Aorta (tissue), 5 donors: ENCODE data around the gene WNK1. TPM values are rescaled to one million over a fixed set of nuclear protein-coding genes. Genes with fewer than 3 reads are reported as not detected.
A peak's percentile ranks its signal among the peaks of the same experiment; 100 is the strongest.

Source experiments
- ATAC-seq: fragments of 200-7000 bp; cut with Tn5 transposase; one replicate; pipeline ENCODE4 v1.9.1; 2022; ENCODE audit warnings: moderate library complexity; ENCODE audit not compliant: low FRiP score
- DNase-seq, 2 donors: peaks; one replicate each; pipeline ENCODE4 v3.0.0-alpha.2; 2020
- H3K27ac ChIP-seq, 2 donors: one replicate each; pipeline ENCODE4 v1.5.1; 2013; ENCODE audit warnings: low read length in 2 of 2, mild to moderate bottlenecking in 2 of 2, moderate library complexity in 2 of 2, control low read depth in 1 of 2, inconsistent platforms in 1 of 2, low read depth in 1 of 2
- H3K27me3 ChIP-seq, 2 donors: one replicate each; pipeline ENCODE4 v1.6.1; 2013; ENCODE audit warnings: control low read depth in 1 of 2, low read length in 1 of 2, mild to moderate bottlenecking in 1 of 2, moderate library complexity in 1 of 2; ENCODE audit not compliant: insufficient read depth in 2 of 2, control insufficient read depth in 1 of 2
- H3K36me3 ChIP-seq, 2 donors: one replicate each; pipeline ENCODE4 v1.6.1; 2013; ENCODE audit warnings: control low read depth in 1 of 2, low read length in 1 of 2, mild to moderate bottlenecking in 1 of 2; ENCODE audit not compliant: insufficient read depth in 2 of 2, control insufficient read depth in 1 of 2
- H3K4me1 ChIP-seq, 2 donors: one replicate each; pipeline ENCODE4 v1.6.1; 2013; ENCODE audit warnings: low read length in 2 of 2, control low read depth in 1 of 2, mild to moderate bottlenecking in 1 of 2, moderate library complexity in 1 of 2; ENCODE audit not compliant: insufficient read depth in 2 of 2, control insufficient read depth in 1 of 2
- H3K4me3 ChIP-seq, 2 donors: one replicate each; pipeline ENCODE4 v1.5.1; 2013; ENCODE audit warnings: low read length in 2 of 2, control low read depth in 1 of 2, mild to moderate bottlenecking in 1 of 2
- H3K9me3 ChIP-seq: one replicate; pipeline ENCODE4 v1.6.1; 2013; ENCODE audit warnings: mild to moderate bottlenecking, low read length; ENCODE audit not compliant: control insufficient read depth
- WGBS, 2 donors: extraction: QIAGEN DNeasy Blood & Tissue Kit; methylation state at CpG; one replicate each; pipeline ENCODE4 v1.1.7; 2013; 5-methylcytosine and 5-hydroxymethylcytosine counted together
- intact Hi-C, 2 donors: fragments of 100-400 bp; cut with DNase I; formaldehyde crosslinking; loops; one replicate each; pipeline versions ENCODE4 v1.14.2 to v1.15.0; 2022
- polyA plus RNA-seq, 2 donors: library from polyadenylated mRNA; stranded (reverse); fragments of 200-250 nt; gene quantifications; one replicate each; pipeline ENCODE4 v1.2.3, GENCODE V29; 2013
- total RNA-seq, 2 donors: library from RNA; stranded (reverse); fragmentation: NEBNext Ultra II Directional; extraction: Animal tissue kit (Norgen Biotek cat#: 25700); gene quantifications; one replicate each; pipeline ENCODE4 v1.2.1, GENCODE V29; 2021
- donor health status: healthy with polysubstance abuse.
- donor health status: Bipolar disorder and iron deficiency.
- donor health status: DM: no; HTN: no; CAD: no.
- donor health status: DM: no; HTN: no; CAD: no.
- donor health status: DM: yes; HTN: yes; CAD: no.

The WNK1 gene
- total and polyA plus RNA-seq, 4 donors = 22.3 to 226 (median 106) TPM

DNA sequence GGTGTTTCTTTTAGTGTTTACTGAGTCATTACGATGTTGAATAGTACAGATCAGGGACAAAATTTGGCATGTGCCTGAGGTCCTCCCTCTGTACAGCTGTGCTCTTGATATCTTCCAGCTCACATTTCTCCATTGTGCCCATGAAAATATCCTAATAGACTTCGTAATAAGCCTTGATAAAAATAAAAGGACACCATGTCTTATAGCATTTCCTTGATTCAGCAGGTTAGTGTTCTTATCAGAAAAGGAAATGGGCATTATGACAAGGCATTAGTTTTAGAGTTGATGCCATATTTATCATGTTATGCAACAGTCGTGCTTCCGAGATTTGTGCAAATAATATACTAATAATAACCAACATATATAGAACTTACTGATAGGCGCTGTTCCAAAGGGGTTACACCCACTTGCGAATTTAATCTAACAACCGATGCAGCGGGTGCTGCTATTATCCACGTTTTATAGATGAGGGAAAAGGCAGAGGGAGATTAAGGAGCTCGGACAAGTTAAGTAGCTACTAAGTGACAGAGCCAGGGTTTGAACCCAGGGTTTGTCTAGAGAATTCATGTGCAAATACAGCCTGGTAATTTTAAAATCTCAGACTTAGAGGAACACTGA lies 15.1 kb upstream of the WNK1 start:
- Histone ChIP-seq H3K36me3 (no peaks in the 10 kb centered on the region), H3K4me1 (no peaks in the 10 kb centered on the region), H3K9me3 (no peaks in the 10 kb centered on the region), H3K27ac (no peak overlapping the region), H3K4me3 (no peak overlapping the region), H3K27me3 (no peaks in the 10 kb centered on the region)
- WGBS, 2 donors = 29 to 32% methylated on average over 10 of the region's 10 CpGs
- intact Hi-C loops = no loop called here
- no peak for ATAC-seq
- DNase-seq = no peak

GRCh38 chr12:738712-739111 lies 13.7 kb upstream of the WNK1 start:
- ATAC-seq (no peak), DNase-seq (no peak)
- Histone ChIP-seq H3K9me3 (no peaks in the 10 kb centered on the region), H3K4me3 (no peak overlapping the region), H3K36me3 (no peaks in the 10 kb centered on the region), H3K27me3 (no peaks in the 10 kb centered on the region), H3K4me1 (no peaks in the 10 kb centered on the region), H3K27ac (no peak overlapping the region)
- 96 to 99% methylated on average over 2 of the region's 2 CpGs for WGBS, 2 donors
- intact Hi-C loops = no loop called here

DNA sequence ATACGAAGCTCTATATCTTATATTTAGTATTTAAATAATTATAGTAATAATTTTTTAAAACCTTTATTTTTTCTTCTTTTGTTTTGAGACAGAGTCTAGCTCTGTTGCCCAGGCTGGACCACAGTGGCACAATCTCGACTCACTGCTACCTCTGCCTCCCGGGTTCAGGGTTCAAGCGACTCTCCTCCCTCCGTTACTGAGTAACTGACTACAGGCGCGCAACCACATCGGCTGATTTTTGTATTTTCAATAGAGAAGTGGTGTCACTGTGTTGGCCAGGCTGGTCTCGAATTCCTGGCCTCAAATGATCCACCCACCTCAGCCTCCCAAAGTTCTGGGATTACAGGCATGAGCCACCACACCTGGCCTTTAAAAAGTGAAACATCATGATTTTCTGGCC lies 13.0 kb upstream of the WNK1 start:
- intact Hi-C loops = no loop called here

GRCh38 chr12:740921-741320 lies 11.5 kb upstream of the WNK1 start:
- Histone ChIP-seq H3K4me1 (no peaks in the 10 kb centered on the region), H3K4me3 (no peak overlapping the region), H3K36me3 (no peaks in the 10 kb centered on the region), H3K27me3 (no peaks in the 10 kb centered on the region), H3K27ac (no peak overlapping the region), H3K9me3 (no peaks in the 10 kb centered on the region)
- intact Hi-C loops = loop anchor here in 1 of 2 donors (10.0 kb wide), 1 partner anchor 76 kb away; the partner anchor contains the start of gene NINJ2
- WGBS, 2 donors = 70 to 83% methylated on average over 6 of the region's 6 CpGs
- DNase-seq = no peak
- ATAC-seq = no peak

More for the DNA sequence above, 13.0 kb upstream of the WNK1 start:
- H3K4me1 ChIP-seq = no peaks in the 10 kb centered on the region
- WGBS, 2 donors = 96% methylated on average over 9 of the region's 9 CpGs
- H3K4me3 ChIP-seq = no peak overlapping the region
- DNase-seq = no peak
- no peaks in the 10 kb centered on the region for H3K27me3 ChIP-seq
- H3K36me3 ChIP-seq = no peaks in the 10 kb centered on the region
- no peak for ATAC-seq
- H3K9me3 ChIP-seq = no peaks in the 10 kb centered on the region
- H3K27ac ChIP-seq = no peak overlapping the region

- H3K4me3 ChIP-seq = no peak overlapping the region
- ATAC-seq (no peak), DNase-seq (no peak)
- H3K9me3 ChIP-seq = no peaks in the 10 kb centered on the region
- no peaks in the 10 kb centered on the region for H3K36me3 ChIP-seq
- no peaks in the 10 kb centered on the region for H3K4me1 ChIP-seq
- WGBS, 2 donors = 88 to 92% methylated on average over 1 of the region's 1 CpG
- no peak overlapping the region for H3K27ac ChIP-seq
- intact Hi-C loops = loop anchor here (2.0 to 10.0 kb wide), 6 partner anchors 57 to 197 kb away; partner anchors contain the start of genes NINJ2 (in 1 of the 2) and RAD52 (in 1 of the 2)
- no peaks in the 10 kb centered on the region for H3K27me3 ChIP-seq
These were observed 2.6 kb upstream of the WNK1 start for GRCh38 chr12:749751-750270.

GRCh38 chr12:750366-751191 lies 1.8 kb upstream of the WNK1 start:
- ATAC-seq = no peak
- Histone ChIP-seq H3K4me1 (no peaks in the 10 kb centered on the region), H3K9me3 (no peaks in the 10 kb centered on the region), H3K27me3 (no peaks in the 10 kb centered on the region), H3K36me3 (no peaks in the 10 kb centered on the region), H3K4me3 (peak overlapping the region; percentile 4 to 30), H3K27ac (no peak overlapping the region)
- 7 to 8% methylated on average over 7 of the region's 7 CpGs for WGBS, 2 donors
- intact Hi-C loops = loop anchor here (2.0 to 5.0 kb wide), 5 partner anchors 57 to 197 kb away; partner anchors contain the start of gene RAD52 (in 1 of the 2)
- DNase-seq = no peak

DNA sequence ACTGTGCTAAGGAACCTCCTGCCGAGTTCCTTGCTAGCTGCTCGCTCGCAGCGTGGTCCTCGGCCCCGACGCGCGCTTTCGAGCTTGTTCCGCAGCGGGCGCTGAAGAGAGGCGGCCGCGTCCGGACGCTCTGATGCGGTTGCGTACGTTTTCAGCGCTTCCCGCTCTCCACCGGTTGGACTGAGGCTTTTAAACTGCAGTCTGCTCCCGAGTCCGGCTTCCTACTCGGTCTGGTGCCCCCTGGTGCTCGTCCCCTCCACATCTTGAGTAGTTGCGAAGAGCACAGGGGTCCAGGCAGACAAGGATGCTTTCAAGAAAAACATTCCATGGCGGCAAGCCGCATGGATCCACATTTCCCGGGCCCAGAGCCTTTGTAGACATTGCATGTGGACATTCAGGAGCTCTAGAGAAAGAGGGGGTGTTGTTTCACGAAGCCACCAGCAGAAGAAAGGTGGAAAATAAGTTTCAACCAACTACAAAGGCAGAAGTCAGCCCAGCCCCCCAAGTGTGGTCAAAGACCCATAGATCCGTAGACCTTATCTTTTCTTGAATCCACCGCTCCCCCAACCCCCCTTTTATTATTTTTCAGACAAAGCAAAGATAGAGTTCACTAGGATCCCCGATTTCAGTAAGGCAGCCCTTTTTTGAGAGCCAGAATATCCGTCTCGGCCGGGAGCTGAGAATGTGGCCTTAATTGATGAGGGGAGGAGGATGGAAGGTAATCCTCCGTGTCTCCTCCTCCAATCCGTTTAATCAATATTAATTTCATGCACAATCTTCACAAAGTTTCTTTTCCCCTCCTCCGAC lies 984 bp upstream of the WNK1 start:
- Histone ChIP-seq H3K4me1 (no peaks in the 10 kb centered on the region), H3K27me3 (no peaks in the 10 kb centered on the region), H3K9me3 (no peaks in the 10 kb centered on the region), H3K27ac (peak overlapping the region; percentile 9 to 49), H3K4me3 (peak overlapping the region; percentile 13 to 30), H3K36me3 (no peaks in the 10 kb centered on the region)
- peak; percentile 84 for ATAC-seq
- intact Hi-C loops = loop anchor here (2.0 to 5.0 kb wide), 5 partner anchors 56 to 196 kb away; partner anchors contain the start of gene RAD52 (in 1 of the 2)
- peak; percentile 96 to 98 for DNase-seq
- 0% methylated on average over 42 of the region's 42 CpGs for WGBS, 2 donors
